ENCODE measurements around the gene CEP131.

The CEP131 gene

DNA sequence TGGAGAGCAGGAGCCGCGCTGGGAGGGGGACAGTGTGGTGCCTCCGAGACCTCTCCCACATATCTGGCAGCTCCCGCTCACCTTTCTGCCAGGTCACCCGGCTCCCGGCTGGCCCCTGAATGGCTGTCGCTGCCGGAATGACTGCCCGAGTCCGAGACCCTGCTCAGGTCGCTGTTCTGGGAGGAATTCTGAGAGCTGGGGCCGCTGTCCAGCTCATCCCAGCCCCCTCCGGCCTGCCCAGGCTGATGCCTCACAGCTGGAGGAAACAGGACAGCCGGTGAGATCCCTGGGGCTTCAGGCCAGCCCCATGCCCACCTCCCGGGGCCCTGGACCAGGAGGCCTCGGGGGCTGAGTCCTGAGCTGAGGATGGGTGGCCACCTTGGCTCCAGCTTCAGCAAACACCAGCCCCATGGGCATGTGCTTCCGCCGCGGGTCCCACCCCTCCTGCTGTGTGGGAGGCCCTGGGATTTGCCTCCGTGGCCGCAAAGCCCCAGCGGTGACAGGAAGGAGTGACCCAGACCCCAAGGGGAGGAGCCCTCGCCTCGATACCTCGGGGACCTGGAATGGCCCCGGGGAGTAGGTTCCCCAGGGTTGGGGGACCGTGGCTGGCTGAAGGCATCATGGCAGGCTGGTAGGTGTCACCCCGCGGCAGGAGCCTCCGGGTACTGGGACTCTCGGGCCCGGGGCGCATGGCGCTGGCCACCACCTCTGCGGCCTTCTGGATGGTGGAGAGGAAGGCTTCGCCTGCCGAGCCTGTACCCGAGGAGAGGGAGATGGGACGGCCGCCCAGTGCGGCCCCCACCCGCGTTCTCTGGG is 9.2 kb upstream of the CEP131 start:
- peaks cover 8% of the 10 kb centered on the region for H3K4me1 ChIP-seq (ENCODE audit: control insufficient read depth, insufficient read depth, low read length)
- H3K36me3 ChIP-seq (ENCODE audit: control insufficient read depth in 2 of 2, insufficient read depth in 1 of 2, low read length in 2 of 2) = peaks cover 5 to 70% of the 10 kb centered on the region in 2 experiments; a peak in 2 of 3 replicates
- no peak overlapping the region for H3K4me3 ChIP-seq (ENCODE audit: low read depth, low read length)
- TF ChIP-seq, protein P1, sequence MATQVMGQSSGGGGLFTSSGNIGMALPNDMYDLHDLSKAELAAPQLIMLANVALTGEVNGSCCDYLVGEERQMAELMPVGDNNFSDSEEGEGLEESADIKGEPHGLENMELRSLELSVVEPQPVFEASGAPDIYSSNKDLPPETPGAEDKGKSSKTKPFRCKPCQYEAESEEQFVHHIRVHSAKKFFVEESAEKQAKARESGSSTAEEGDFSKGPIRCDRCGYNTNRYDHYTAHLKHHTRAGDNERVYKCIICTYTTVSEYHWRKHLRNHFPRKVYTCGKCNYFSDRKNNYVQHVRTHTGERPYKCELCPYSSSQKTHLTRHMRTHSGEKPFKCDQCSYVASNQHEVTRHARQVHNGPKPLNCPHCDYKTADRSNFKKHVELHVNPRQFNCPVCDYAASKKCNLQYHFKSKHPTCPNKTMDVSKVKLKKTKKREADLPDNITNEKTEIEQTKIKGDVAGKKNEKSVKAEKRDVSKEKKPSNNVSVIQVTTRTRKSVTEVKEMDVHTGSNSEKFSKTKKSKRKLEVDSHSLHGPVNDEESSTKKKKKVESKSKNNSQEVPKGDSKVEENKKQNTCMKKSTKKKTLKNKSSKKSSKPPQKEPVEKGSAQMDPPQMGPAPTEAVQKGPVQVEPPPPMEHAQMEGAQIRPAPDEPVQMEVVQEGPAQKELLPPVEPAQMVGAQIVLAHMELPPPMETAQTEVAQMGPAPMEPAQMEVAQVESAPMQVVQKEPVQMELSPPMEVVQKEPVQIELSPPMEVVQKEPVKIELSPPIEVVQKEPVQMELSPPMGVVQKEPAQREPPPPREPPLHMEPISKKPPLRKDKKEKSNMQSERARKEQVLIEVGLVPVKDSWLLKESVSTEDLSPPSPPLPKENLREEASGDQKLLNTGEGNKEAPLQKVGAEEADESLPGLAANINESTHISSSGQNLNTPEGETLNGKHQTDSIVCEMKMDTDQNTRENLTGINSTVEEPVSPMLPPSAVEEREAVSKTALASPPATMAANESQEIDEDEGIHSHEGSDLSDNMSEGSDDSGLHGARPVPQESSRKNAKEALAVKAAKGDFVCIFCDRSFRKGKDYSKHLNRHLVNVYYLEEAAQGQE (tag by site-specific recombination; IDR thresholded peaks at IDR 0.05) = 0 out of 2 replicates have a peak, but pooled peaks have one; percentile 20
- no peak for TF ChIP-seq ZNF473 (tag by site-specific recombination; IDR thresholded peaks at IDR 0.05)
- H3K9me3 ChIP-seq (ENCODE audit: control insufficient read depth, insufficient read depth, low read depth, low read length) = no peaks in the 10 kb centered on the region
- ChIA-PET CTCF (interaction anchor here (0.6 to 2.5 kb wide), 5 partner anchors 9 to 490 kb away, joined by 3 to 23 read pairs (median 4); partner anchors contain the start of gene CEP131), POLR2A (interaction anchor here (0.9 to 3.8 kb wide), 2 partner anchors 9 to 257 kb away, joined by 6 to 22 read pairs; partner anchors contain the start of gene CEP131)
- no peak overlapping the region for H3K27ac ChIP-seq (ENCODE audit: extremely low read depth, low read depth, low read length)

DNA sequence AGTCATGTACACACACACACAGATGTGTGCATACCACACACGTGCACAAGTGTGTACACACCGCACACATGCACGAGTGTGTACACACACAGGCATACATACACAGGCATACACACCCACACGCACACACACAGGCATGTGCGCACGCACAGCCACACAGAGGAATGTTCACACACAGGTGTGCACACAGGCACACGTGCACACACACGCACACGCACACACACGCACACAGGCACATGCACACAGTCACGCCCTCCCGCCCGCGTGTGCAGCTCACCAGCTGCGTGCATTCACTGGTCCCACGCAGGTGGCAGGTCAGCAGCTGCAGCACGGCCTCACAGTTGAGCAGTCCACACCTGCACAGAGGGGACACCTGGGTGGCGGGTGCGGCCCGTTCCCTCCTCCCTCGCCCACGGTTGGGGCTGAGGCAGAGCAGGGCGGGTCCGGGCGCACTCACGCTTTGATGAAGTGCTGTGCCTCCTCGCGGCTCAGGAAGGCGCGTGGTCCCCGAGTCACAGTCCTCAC is 8.4 kb upstream of the CEP131 start:
- H3K27ac ChIP-seq (ENCODE audit: extremely low read depth, low read depth, low read length) = no peak overlapping the region
- ChIA-PET CTCF (interaction anchor here (0.6 to 2.5 kb wide), 4 partner anchors 89 to 114 kb away, joined by 3 to 23 read pairs (median 4); no protein-coding TSS in a partner anchor), POLR2A (interaction anchor here (1.6 kb wide), 1 partner anchor 8 kb away, joined by 5 read pairs; the partner anchor contains the start of genes NDUFAF8 and TEPSIN)
- no peaks in the 10 kb centered on the region for H3K9me3 ChIP-seq (ENCODE audit: control insufficient read depth, insufficient read depth, low read depth, low read length)
- no peak overlapping the region for H3K4me3 ChIP-seq (ENCODE audit: low read depth, low read length)
- H3K36me3 ChIP-seq (ENCODE audit: control insufficient read depth in 2 of 2, insufficient read depth in 1 of 2, low read length in 2 of 2) = peaks cover 5 to 64% of the 10 kb centered on the region in 2 experiments; a peak in 2 of 3 replicates
- peaks cover 8% of the 10 kb centered on the region for H3K4me1 ChIP-seq (ENCODE audit: control insufficient read depth, insufficient read depth, low read length)
- TF ChIP-seq GFI1B (tag by site-specific recombination; IDR thresholded peaks at IDR 0.05) = no peak
- TF ChIP-seq, protein P2, sequence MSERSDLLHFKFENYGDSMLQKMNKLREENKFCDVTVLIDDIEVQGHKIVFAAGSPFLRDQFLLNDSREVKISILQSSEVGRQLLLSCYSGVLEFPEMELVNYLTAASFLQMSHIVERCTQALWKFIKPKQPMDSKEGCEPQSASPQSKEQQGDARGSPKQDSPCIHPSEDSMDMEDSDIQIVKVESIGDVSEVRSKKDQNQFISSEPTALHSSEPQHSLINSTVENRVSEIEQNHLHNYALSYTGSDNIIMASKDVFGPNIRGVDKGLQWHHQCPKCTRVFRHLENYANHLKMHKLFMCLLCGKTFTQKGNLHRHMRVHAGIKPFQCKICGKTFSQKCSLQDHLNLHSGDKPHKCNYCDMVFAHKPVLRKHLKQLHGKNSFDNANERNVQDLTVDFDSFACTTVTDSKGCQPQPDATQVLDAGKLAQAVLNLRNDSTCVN (tag by site-specific recombination; optimal IDR thresholded peaks at IDR 0.05) = peak; percentile 22
- TF ChIP-seq, protein P3, sequence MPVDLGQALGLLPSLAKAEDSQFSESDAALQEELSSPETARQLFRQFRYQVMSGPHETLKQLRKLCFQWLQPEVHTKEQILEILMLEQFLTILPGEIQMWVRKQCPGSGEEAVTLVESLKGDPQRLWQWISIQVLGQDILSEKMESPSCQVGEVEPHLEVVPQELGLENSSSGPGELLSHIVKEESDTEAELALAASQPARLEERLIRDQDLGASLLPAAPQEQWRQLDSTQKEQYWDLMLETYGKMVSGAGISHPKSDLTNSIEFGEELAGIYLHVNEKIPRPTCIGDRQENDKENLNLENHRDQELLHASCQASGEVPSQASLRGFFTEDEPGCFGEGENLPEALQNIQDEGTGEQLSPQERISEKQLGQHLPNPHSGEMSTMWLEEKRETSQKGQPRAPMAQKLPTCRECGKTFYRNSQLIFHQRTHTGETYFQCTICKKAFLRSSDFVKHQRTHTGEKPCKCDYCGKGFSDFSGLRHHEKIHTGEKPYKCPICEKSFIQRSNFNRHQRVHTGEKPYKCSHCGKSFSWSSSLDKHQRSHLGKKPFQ (tag by site-specific recombination; IDR thresholded peaks at IDR 0.05) = peak; percentile 93
- TF ChIP-seq ZNF658 (tag by site-specific recombination; IDR thresholded peaks at IDR 0.05) = 0 out of 2 replicates have a peak, but pooled peaks have one; percentile 23
- TF ChIP-seq, protein P4, sequence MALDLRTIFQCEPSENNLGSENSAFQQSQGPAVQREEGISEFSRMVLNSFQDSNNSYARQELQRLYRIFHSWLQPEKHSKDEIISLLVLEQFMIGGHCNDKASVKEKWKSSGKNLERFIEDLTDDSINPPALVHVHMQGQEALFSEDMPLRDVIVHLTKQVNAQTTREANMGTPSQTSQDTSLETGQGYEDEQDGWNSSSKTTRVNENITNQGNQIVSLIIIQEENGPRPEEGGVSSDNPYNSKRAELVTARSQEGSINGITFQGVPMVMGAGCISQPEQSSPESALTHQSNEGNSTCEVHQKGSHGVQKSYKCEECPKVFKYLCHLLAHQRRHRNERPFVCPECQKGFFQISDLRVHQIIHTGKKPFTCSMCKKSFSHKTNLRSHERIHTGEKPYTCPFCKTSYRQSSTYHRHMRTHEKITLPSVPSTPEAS (tag by site-specific recombination; IDR thresholded peaks at IDR 0.05) = peak; percentile 94
- 0 out of 2 replicates have a peak, but pooled peaks have one; percentile 16 for TF ChIP-seq KLF1 (tag by site-specific recombination; IDR thresholded peaks at IDR 0.05)
- TF ChIP-seq GLIS1 (tag by site-specific recombination; IDR thresholded peaks at IDR 0.05) = no peak
- TF ChIP-seq ZFHX2 (tag by site-specific recombination; conservative IDR thresholded peaks at IDR 0.05) = 0 out of 2 replicates have a peak, but pooled peaks have one; percentile 10
